Thyroid gland (tissue), 4 donors: ENCODE data around the gene DBET. TPM values are rescaled to one million over a fixed set of nuclear protein-coding genes. Genes with fewer than 3 reads are reported as not detected.
"Not testable (repeated sequence)": the region's sequence is repeated elsewhere in the genome, so short reads cannot be mapped to it uniquely, and the experiment has no call there.

Source experiments
- DNase-seq, 2 donors: peaks; one replicate each; pipeline ENCODE4 v3.0.0-alpha.2; 2019
- H3K27ac ChIP-seq, 3 donors: fragments of 200-600 bp; sonication (generic); 1 replicate in 2 of 3; 2 replicates in 1 of 3; pipeline ENCODE4 v1.5.1; 2016 to 2019; ENCODE audit warnings: mild to moderate bottlenecking in 1 of 3, moderate library complexity in 1 of 3
- H3K27me3 ChIP-seq: fragments of 200-600 bp; sonication (generic); one replicate; pipeline ENCODE4 v1.5.1; 2019
- H3K36me3 ChIP-seq, 2 donors: fragments of 200-600 bp; sonication (generic); one replicate each; pipeline ENCODE4 v1.5.1; 2016 to 2019
- H3K4me1 ChIP-seq, 2 donors: fragments of 200-600 bp; sonication (generic); one replicate each; pipeline ENCODE4 v1.5.1; 2017 to 2019
- H3K4me3 ChIP-seq, 3 donors: fragments of 200-600 bp; sonication (generic); replicated peaks in 1 of 3; 1 replicate in 2 of 3; 2 replicates in 1 of 3; pipeline ENCODE4 v1.5.1; 2016; ENCODE audit warnings: mild to moderate bottlenecking in 1 of 3
- H3K9me3 ChIP-seq: fragments of 200-600 bp; sonication (generic); one replicate; pipeline ENCODE4 v1.5.1; 2017
- WGBS, 2 donors: methylation state at CpG; one replicate each; pipeline ENCODE4 v1.1.5; 2017; 5-methylcytosine and 5-hydroxymethylcytosine counted together
- intact Hi-C: fragments of 100-400 bp; cut with DNase I; formaldehyde crosslinking; loops from one replicate; pipeline ENCODE4 v1.15.1; 2023
- small RNA-seq: library from RNA; depleted of rRNA; stranded (forward); fragments of <200 nt; gene quantifications from one replicate; pipeline ENCODE3, GENCODE V24; 2016
- total RNA-seq, 4 donors: library from RNA; depleted of rRNA; stranded (reverse); fragments of >200 nt; gene quantifications; one replicate each; pipeline ENCODE4 v1.2.3, GENCODE V29; 2016

DBET gene
- total RNA-seq, 4 donors from 2014 or later, result not detected

- H3K36me3 ChIP-seq, DNase-seq, intact Hi-C loops: not testable (repeated sequence)
Measured at GRCh38 chr4:190110033-190110432, 45.7 kb downstream of the DBET start.

GRCh38 chr4:190110570-190111295 lies 46.4 kb downstream of the DBET start:
- H3K36me3 ChIP-seq, DNase-seq, H3K9me3 ChIP-seq, H3K4me1 ChIP-seq, intact Hi-C loops, H3K4me3 ChIP-seq, H3K27ac ChIP-seq, H3K27me3 ChIP-seq: not testable (repeated sequence)
- 51 to 58% methylated on average over 4 of the region's 4 CpGs for WGBS, 2 donors

More at GRCh38 chr4:190110033-190110432, 45.7 kb downstream of the DBET start:
- H3K27me3 ChIP-seq, H3K4me3 ChIP-seq, H3K4me1 ChIP-seq, H3K9me3 ChIP-seq, H3K27ac ChIP-seq: not testable (repeated sequence)

- H3K27ac ChIP-seq, DNase-seq, H3K36me3 ChIP-seq, H3K4me1 ChIP-seq, intact Hi-C loops, H3K4me3 ChIP-seq, H3K9me3 ChIP-seq, H3K27me3 ChIP-seq: not testable (repeated sequence)
- 76 to 86% methylated on average over 3 of the region's 3 CpGs for WGBS, 2 donors
Measured at GRCh38 chr4:190112879-190113278, 48.6 kb downstream of the DBET start.

- 52 to 53% methylated on average over 3 of the region's 3 CpGs for WGBS, 2 donors
- H3K27ac ChIP-seq, H3K4me3 ChIP-seq, H3K9me3 ChIP-seq, intact Hi-C loops, DNase-seq, H3K27me3 ChIP-seq, H3K36me3 ChIP-seq, H3K4me1 ChIP-seq: not testable (repeated sequence)
Measured at GRCh38 chr4:190114991-190115390, 50.7 kb downstream of the DBET start.

Small RNA genes within 50 kb of the gene (small RNA-seq; reads per million reads assigned to genes)
- gene RNA5SP174 (0.94 reads per million, percentile 8 among the genes with 10 or more reads in this experiment), gene RNA5SP175 (7.1 reads per million, percentile 90 among the genes with 10 or more reads in this experiment)

Other genes starting within 250 kb of the DBET start
- 10 to 100 TPM; 26.7 to 50.9 (median 35.2) TPM for gene FRG1, start 123.6 kb upstream of the DBET start, total RNA-seq
- gene FRG2, start 37.2 kb upstream of the DBET start, total RNA-seq, result not detected
- gene DUX4, start 109.3 kb downstream of the DBET start, total RNA-seq, result not detected